Keratinocyte (primary cell): ENCODE results near the gene TNFRSF6B.

Experiments
- CTCF ChIP-seq, 3 experiments: IDR thresholded peaks in 1 of 3; conservative IDR thresholded peaks in 1 of 3; optimal IDR thresholded peaks in 1 of 3; 2 replicates in 2 of 3; 3 replicates in 1 of 3; pipeline versions ENCODE3 to v1.5.1; 2011; ENCODE audit warnings: low read length in 3 of 3, mild to moderate bottlenecking in 3 of 3, moderate library complexity in 2 of 3, control low read depth in 1 of 3, inconsistent platforms in 1 of 3; ENCODE audit not compliant: insufficient read depth in 2 of 3; ENCODE audit errors: extremely low read depth in 1 of 3
- EZH2 ChIP-seq: IDR thresholded peaks from one replicate; pipeline ENCODE4 v1.6.1; 2012; ENCODE audit warnings: inconsistent platforms, mild to moderate bottlenecking, low read length, moderate library complexity

- TF ChIP-seq CTCF (optimal IDR thresholded peaks at IDR 0.05 in 1 of 3, IDR thresholded peaks at IDR 0.05 in 1 of 3, conservative IDR thresholded peaks at IDR 0.05 in 1 of 3; ENCODE audit: extremely low read depth in 1 of 3, insufficient read depth in 2 of 3, low read length in 3 of 3) (peak; percentile 55 to 83 (median 74)), EZH2 (no peak)
These were observed 10.6 kb downstream of the TNFRSF6B start for GRCh38 chr20:63706852-63707557.
